KOPT-K1 (cell line): ENCODE measurements around the gene FBXW4.

Source experiments
- H3K27ac ChIP-seq: fragments of 200-600 bp; sonication (generic); 2 replicates; pipeline ENCODE4 v1.5.1; 2016; ENCODE audit warnings: antibody characterized with exemption, mild to moderate bottlenecking, low read depth, low read length; ENCODE audit not compliant: poor library complexity, severe bottlenecking
- H3K36me3 ChIP-seq: fragments of 200-600 bp; sonication (generic); 2 replicates; pipeline ENCODE4 v1.5.1; 2017; ENCODE audit warnings: antibody characterized with exemption, mild to moderate bottlenecking, low read length, moderate library complexity; ENCODE audit not compliant: insufficient read depth
- H3K9me3 ChIP-seq: fragments of 200-600 bp; sonication (generic); 2 replicates; pipeline ENCODE4 v1.5.1; 2017; ENCODE audit warnings: antibody characterized with exemption, low read length, mild to moderate bottlenecking; ENCODE audit not compliant: insufficient read depth, poor library complexity, severe bottlenecking

Gene FBXW4

DNA sequence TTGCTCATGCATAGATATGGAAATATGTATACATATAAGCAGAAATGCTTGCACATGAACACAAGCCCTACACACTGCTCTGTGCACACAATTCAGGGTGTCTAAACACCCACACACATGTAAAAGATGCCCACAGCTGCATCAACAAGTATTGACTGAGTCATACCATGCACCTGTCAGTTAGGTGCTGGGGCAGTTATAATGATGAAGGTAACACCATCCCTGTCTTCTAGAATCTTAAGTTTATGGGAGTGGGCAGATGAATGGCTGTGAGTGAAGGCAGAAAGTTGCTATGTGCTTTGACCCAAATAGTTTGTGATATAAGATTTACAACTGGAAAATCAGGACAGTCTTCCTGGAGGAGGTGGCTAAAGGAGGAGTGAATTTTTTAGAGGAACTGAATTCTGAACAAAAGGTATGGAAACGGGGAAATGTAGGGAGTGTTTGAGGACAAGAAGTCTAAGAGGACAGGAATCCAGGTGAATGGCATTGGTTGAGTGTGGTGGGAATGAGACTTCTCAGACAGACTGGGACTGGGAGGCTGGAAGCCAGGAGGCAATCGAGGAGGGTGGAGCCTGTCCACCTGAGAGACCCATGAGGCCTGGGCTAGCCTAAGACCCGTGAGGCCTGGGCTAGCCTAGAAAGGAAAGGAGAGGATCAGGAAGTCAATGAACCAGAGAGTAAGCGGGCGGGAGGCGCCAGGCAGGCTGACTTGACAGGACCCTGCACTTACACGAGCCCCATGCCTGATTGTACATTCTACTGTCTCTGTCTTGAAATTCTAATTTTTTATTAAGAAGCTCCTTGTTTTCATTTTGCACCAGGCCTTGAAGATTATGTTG is 127.6 kb downstream of the FBXW4 start:
- Histone ChIP-seq H3K36me3 (no peaks in the 10 kb centered on the region), H3K9me3 (no peaks in the 10 kb centered on the region), H3K27ac (no peak overlapping the region)

DNA sequence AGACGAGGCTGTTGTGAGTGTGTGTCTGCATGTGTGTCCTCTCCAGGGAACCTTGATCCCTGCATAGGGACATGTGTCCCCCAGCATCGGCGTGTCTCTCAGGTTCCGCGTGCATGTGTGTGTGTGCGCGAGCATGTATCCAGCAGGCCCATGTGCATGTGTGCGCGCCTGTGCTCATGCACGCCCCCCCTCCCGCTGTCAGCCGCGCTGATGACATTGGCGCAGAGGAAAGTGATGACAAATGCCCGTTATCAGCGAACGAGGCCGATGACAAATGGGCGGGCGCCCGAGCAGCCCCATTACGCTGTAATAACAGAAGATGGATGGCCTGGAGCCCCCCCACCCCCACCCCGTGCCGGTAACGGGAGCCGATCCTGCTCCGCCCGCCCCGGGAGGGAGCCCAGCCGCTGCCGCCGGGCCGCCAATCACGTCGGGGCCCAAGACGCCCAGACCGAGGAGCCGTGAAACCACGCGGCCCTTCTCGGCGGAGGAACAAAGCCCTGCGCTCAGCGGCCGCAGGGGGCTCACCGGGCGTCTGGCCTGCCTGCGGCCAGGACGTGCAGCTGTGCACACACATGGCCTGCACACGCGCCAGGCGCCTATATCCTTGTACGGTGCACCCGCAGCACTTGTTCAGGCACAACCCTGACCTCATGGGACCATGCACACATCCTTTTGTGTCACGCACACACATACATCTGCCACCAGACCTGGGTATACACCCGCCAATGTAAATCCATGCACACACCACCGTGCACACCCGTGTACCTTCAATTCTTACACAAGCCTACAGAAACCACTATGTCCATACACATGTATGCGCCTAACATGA is 128.4 kb downstream of the FBXW4 start:
- Histone ChIP-seq H3K36me3 (no peaks in the 10 kb centered on the region), H3K27ac (no peak overlapping the region), H3K9me3 (no peaks in the 10 kb centered on the region)

DNA sequence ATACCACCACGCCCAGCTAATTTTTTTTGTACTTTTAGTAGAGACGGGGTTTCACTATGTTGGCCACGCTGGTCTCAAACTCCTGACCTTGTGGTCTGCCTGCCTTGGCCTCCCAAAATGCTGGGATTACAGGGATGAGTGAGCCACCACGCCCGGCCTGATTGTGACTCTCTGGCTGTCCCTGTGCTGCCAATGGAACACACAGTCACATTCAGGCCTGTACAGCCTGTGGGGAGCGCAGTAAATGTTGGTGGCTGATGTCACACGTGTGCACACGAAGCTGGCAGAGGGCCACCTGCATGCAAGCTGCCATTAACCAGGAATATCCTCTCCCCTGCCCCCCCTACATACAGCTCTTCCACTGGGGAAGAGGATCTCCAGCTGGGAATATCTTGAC is 129.0 kb downstream of the FBXW4 start:
- Histone ChIP-seq H3K36me3 (no peaks in the 10 kb centered on the region), H3K9me3 (no peaks in the 10 kb centered on the region), H3K27ac (no peak overlapping the region)

DNA sequence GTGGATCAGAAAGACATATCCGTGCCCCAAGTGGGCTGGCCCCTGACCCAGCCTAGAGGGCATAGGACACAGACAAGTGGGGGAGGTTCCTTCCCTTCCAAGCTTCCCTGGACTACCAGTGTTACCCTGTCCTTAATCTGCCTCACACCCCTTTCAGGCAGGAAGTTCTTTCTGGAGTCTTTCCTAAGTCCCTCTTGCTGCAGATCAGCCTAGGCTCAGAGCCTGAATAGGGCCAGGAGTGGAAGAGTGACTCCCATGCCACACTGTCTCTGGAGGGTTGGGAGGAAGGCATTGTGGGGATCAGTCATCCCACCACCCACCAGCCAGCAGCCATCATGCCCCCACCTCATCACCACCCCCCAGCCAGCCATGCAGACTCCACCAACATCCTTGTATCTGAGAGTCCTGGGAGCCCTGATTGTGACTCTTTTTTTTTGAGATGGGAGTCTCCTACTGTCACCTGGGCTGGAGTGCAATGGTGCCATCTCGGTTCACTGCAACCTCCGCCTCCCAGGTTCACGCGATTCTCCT is 129.5 kb downstream of the FBXW4 start:
- no peak overlapping the region for H3K27ac ChIP-seq
- no peaks in the 10 kb centered on the region for H3K36me3 ChIP-seq
- no peaks in the 10 kb centered on the region for H3K9me3 ChIP-seq

DNA sequence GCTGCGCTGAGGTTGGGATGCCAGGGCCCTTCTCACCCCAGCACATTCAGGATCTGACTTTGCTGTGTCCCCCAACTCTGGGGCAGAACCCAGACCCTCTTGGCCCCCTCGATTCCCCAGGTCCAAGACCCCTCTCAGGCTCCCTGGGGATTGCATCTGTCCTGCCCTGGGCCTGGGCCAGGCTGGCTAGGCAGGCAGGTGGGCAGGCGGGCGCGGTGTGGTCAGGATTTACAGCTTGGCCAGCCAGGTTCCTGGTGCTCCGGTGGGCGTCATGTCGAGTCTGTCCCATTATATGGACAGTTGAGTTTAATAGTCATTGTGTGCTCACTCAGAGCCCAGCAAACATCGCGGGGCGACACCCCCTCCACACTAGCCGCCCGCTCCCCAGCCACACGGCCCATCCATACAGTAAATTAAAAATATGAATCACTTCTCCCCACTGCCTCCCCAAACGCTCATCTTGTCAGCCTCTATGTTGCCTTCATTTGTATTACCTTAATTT is 130.4 kb downstream of the FBXW4 start:
- H3K36me3 ChIP-seq = no peaks in the 10 kb centered on the region
- no peaks in the 10 kb centered on the region for H3K9me3 ChIP-seq
- H3K27ac ChIP-seq = no peak overlapping the region

DNA sequence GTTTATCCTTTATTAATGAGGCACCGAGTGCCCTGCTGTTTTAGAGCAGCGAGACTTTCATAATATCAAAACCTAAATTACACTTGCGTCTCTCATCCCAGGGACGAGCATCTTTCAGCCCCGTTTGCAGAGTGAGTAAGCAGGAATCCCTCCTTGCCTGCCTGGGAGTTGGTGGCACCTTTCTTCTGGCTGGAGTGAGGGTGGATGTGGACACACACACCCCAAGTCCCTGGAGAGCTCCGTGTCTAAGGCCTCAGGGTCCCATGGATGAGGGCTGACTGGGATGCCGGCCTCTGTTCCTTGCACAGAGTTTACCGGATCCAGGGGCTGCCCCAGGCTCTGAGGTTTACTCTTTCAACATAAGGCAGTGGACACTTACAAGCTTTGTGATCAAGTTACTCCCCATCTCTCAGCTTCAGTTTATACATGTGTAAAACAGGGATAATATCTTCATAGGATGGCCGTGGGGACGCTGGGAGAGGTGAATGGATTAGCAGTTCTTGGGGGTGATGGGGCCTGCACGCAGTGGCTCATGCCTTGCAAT is 131.4 kb downstream of the FBXW4 start:
- Histone ChIP-seq H3K9me3 (no peaks in the 10 kb centered on the region), H3K27ac (no peak overlapping the region), H3K36me3 (no peaks in the 10 kb centered on the region)

DNA sequence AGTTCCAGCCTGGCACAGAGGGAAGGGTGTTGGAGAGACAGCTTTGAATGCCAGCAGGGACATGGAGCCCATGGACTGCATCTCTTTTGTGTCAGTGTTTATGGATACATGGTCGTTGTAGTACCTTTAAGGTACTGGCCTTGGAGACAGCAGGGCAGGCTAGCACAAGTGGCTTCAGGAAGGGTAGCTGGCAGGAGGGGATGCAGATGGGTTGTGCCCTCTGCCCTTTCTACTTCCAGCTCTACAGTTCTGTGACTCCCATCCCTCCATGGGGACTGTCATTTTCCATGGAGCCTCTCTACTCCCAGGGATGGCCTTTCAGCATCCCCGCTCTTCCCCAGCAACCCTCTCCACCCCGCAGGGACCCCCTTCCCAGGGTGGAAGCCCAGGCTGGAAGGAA is 132.0 kb downstream of the FBXW4 start:
- no peak overlapping the region for H3K27ac ChIP-seq
- H3K9me3 ChIP-seq = no peaks in the 10 kb centered on the region
- no peaks in the 10 kb centered on the region for H3K36me3 ChIP-seq

DNA sequence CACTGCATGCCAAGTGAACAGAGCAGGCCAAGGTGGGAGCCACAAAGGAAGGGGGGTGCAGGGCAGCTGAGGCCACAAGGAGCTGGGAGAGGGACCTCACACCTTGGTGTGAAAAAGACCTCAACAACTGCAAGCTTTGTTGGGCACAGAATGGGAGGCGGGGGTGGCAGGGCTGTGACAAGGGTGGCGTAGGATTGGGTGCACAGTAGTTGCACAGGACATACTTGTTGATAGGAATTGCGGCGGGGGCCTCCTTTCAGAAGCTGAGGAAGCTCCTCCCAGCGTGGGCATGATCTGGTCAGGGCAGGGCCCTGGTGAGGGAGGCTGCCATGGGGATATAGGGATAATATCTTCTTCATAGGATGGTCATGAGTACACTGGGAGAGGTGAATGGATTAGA is 132.7 kb downstream of the FBXW4 start:
- Histone ChIP-seq H3K27ac (no peak overlapping the region), H3K9me3 (no peaks in the 10 kb centered on the region)

DNA sequence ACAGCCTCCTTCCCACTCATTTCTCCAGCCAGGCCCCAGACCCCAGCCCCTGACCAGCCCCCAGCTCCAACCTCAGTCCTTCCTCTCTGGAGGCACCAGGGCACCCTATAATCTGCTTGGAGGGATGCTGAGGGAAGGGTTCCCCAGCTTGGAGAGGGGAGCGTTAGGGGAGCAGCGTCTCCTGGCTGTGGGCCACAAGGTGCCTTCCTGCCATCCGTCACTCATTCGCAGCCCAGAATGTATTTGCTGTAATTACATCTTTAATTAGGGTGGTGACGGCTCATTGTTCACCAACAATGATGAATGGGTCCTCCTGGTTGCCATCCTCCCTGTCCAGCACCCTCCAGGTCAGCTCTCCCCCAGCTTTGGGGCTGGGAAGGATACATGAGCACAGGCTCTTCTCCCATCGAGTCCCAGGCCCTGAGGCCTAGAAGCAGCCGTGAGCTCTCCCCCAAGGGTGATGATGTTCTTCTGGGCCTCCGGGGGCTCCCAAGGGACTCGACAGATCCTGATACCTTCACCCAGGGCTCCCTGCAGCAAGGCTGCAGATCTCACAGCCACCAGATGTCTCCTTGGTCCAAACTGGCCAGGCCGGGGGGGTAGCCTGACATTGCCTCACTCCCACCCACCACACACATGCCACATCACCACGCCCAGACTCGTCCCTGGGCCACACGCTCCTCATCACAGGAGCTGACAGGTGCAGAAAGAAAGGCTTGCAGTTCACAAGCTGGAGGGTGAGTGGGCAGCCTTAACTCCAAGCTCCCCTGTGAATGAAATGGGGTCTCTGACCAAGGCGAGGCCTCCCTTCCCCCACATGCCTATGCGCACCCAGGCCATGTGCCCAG is 133.7 kb downstream of the FBXW4 start:
- H3K9me3 ChIP-seq = no peaks in the 10 kb centered on the region
- H3K36me3 ChIP-seq = no peaks in the 10 kb centered on the region
- H3K27ac ChIP-seq = no peak overlapping the region

More for the DNA sequence above, 132.7 kb downstream of the FBXW4 start:
- H3K36me3 ChIP-seq = no peaks in the 10 kb centered on the region
